MG63 (cell line): ENCODE measurements around the gene INO80C. TPM values are rescaled to one million over a fixed set of nuclear protein-coding genes. Genes with fewer than 3 reads are reported as not detected.

Source experiments
- DNase-seq: peaks from one replicate; pipeline ENCODE4 v3.0.0-alpha.2; 2020
- H3K27me3 ChIP-seq: fragments of 250-450 bp; sonication (Bioruptor Pico); 2 replicates; pipeline ENCODE4 v1.5.1; 2020; ENCODE audit warnings: mild to moderate bottlenecking, moderate library complexity
- H3K36me3 ChIP-seq: fragments of 250-450 bp; sonication (Bioruptor Pico); 2 replicates; pipeline ENCODE4 v1.5.1; 2020; ENCODE audit warnings: mild to moderate bottlenecking, moderate library complexity
- H3K4me3 ChIP-seq: fragments of 250-450 bp; sonication (Bioruptor Pico); 2 replicates; pipeline ENCODE4 v1.5.1; 2020; ENCODE audit warnings: mild to moderate bottlenecking, moderate library complexity
- H3K9me3 ChIP-seq: fragments of 250-450 bp; sonication (Bioruptor Pico); 2 replicates; pipeline ENCODE4 v1.5.1; 2020; ENCODE audit warnings: mild to moderate bottlenecking, moderate library complexity
- total RNA-seq: library from RNA; depleted of rRNA; stranded (reverse); fragments of >200 nt; shearing (Covaris generic); gene quantifications from 2 replicates; pipeline ENCODE4 v1.2.3, GENCODE V29; 2014; ENCODE audit warnings: low replicate concordance

Gene INO80C
- total RNA-seq, 1 experiment from 2014 or later: 14.1 TPM

GRCh38 chr18:35477974-35478373 is 19.8 kb downstream of the INO80C start:
- H3K36me3 ChIP-seq: peaks cover 6% of the 10 kb centered on the region
- H3K4me3 ChIP-seq: no peak overlapping the region
- no peak for DNase-seq
- peaks cover 3% of the 10 kb centered on the region for H3K9me3 ChIP-seq
- H3K27me3 ChIP-seq: no peaks in the 10 kb centered on the region

- Histone ChIP-seq H3K36me3 (peaks cover 6% of the 10 kb centered on the region), H3K27me3 (no peaks in the 10 kb centered on the region), H3K4me3 (no peak overlapping the region), H3K9me3 (peaks cover 3% of the 10 kb centered on the region)
- no peak for DNase-seq
Observed at GRCh38 chr18:35477497-35477896, 20.3 kb downstream of the INO80C start.

GRCh38 chr18:35474884-35475283 is 22.9 kb downstream of the INO80C start:
- H3K9me3 ChIP-seq: peaks cover 3% of the 10 kb centered on the region
- DNase-seq: no peak
- no peak overlapping the region for H3K4me3 ChIP-seq
- H3K36me3 ChIP-seq: peaks cover 6% of the 10 kb centered on the region
- H3K27me3 ChIP-seq: no peaks in the 10 kb centered on the region

GRCh38 chr18:35473562-35473961 is 24.2 kb downstream of the INO80C start:
- H3K27me3 ChIP-seq: no peaks in the 10 kb centered on the region
- peaks cover 3% of the 10 kb centered on the region for H3K9me3 ChIP-seq
- DNase-seq: no peak
- H3K36me3 ChIP-seq: peaks cover 6% of the 10 kb centered on the region
- no peak overlapping the region for H3K4me3 ChIP-seq

- H3K9me3 ChIP-seq: peaks cover 3% of the 10 kb centered on the region
- H3K4me3 ChIP-seq: no peak overlapping the region
- H3K36me3 ChIP-seq: peaks cover 6% of the 10 kb centered on the region
- DNase-seq: no peak
- no peaks in the 10 kb centered on the region for H3K27me3 ChIP-seq
Observed at GRCh38 chr18:35470435-35470834, 27.3 kb downstream of the INO80C start.

- Histone ChIP-seq H3K4me3 (no peak overlapping the region), H3K9me3 (no peaks in the 10 kb centered on the region; the same call in 1 of the 2 replicates)
- no peak for DNase-seq
Observed at GRCh38 chr18:35469725-35470124, 28.0 kb downstream of the INO80C start.

GRCh38 chr18:35468711-35469110 is 29.0 kb downstream of the INO80C start:
- Histone ChIP-seq H3K27me3 (no peaks in the 10 kb centered on the region), H3K9me3 (no peaks in the 10 kb centered on the region), H3K4me3 (no peak overlapping the region), H3K36me3 (no peaks in the 10 kb centered on the region)
- DNase-seq: no peak

More at GRCh38 chr18:35469725-35470124, 28.0 kb downstream of the INO80C start:
- Histone ChIP-seq H3K27me3 (no peaks in the 10 kb centered on the region), H3K36me3 (peaks cover 1% of the 10 kb centered on the region)

- Histone ChIP-seq H3K27me3 (no peaks in the 10 kb centered on the region), H3K4me3 (no peak overlapping the region), H3K36me3 (no peaks in the 10 kb centered on the region), H3K9me3 (no peaks in the 10 kb centered on the region)
- no peak for DNase-seq
Observed at GRCh38 chr18:35467624-35468016, 30.1 kb downstream of the INO80C start.

- Histone ChIP-seq H3K9me3 (no peaks in the 10 kb centered on the region), H3K27me3 (no peaks in the 10 kb centered on the region), H3K4me3 (no peak overlapping the region), H3K36me3 (no peaks in the 10 kb centered on the region)
- no peak for DNase-seq
Observed at GRCh38 chr18:35466815-35467623, 30.7 kb downstream of the INO80C start.

- DNase-seq: no peak
- Histone ChIP-seq H3K4me3 (no peak overlapping the region), H3K9me3 (no peaks in the 10 kb centered on the region), H3K36me3 (no peaks in the 10 kb centered on the region), H3K27me3 (no peaks in the 10 kb centered on the region)
Observed at GRCh38 chr18:35466334-35466733, 31.4 kb downstream of the INO80C start.

- H3K4me3 ChIP-seq: no peak overlapping the region
- H3K9me3 ChIP-seq: no peaks in the 10 kb centered on the region
- no peaks in the 10 kb centered on the region for H3K27me3 ChIP-seq
- no peaks in the 10 kb centered on the region for H3K36me3 ChIP-seq
- no peak for DNase-seq
Observed at GRCh38 chr18:35465329-35465728, 32.4 kb downstream of the INO80C start.

GRCh38 chr18:35464831-35465279 is 32.9 kb downstream of the INO80C start:
- Histone ChIP-seq H3K27me3 (no peaks in the 10 kb centered on the region), H3K9me3 (no peaks in the 10 kb centered on the region), H3K36me3 (no peaks in the 10 kb centered on the region), H3K4me3 (no peak overlapping the region)
- no peak for DNase-seq

- H3K4me3 ChIP-seq: no peak overlapping the region
- H3K36me3 ChIP-seq: no peaks in the 10 kb centered on the region
- H3K27me3 ChIP-seq: no peaks in the 10 kb centered on the region
- no peaks in the 10 kb centered on the region for H3K9me3 ChIP-seq
- DNase-seq: no peak
Observed at GRCh38 chr18:35463827-35464226, 33.9 kb downstream of the INO80C start.

GRCh38 chr18:35463050-35463449 is 34.7 kb downstream of the INO80C start:
- Histone ChIP-seq H3K36me3 (no peaks in the 10 kb centered on the region), H3K4me3 (no peak overlapping the region), H3K9me3 (no peaks in the 10 kb centered on the region), H3K27me3 (no peaks in the 10 kb centered on the region)
- DNase-seq: peak; percentile 39

GRCh38 chr18:35460736-35461161 is 37.0 kb downstream of the INO80C start:
- Histone ChIP-seq H3K4me3 (no peak overlapping the region), H3K27me3 (no peaks in the 10 kb centered on the region), H3K9me3 (no peaks in the 10 kb centered on the region), H3K36me3 (no peaks in the 10 kb centered on the region)
- DNase-seq: peak; percentile 71

GRCh38 chr18:35459997-35460396 is 37.8 kb downstream of the INO80C start:
- Histone ChIP-seq H3K36me3 (no peaks in the 10 kb centered on the region), H3K9me3 (no peaks in the 10 kb centered on the region), H3K27me3 (no peaks in the 10 kb centered on the region), H3K4me3 (no peak overlapping the region)
- DNase-seq: no peak

GRCh38 chr18:35458677-35459441 is 38.9 kb downstream of the INO80C start:
- H3K9me3 ChIP-seq: no peaks in the 10 kb centered on the region
- H3K4me3 ChIP-seq: no peak overlapping the region
- no peaks in the 10 kb centered on the region for H3K36me3 ChIP-seq
- peak; percentile 67 for DNase-seq
- no peaks in the 10 kb centered on the region for H3K27me3 ChIP-seq
